ENCODE measurements around the gene ACIN1.

DNA sequence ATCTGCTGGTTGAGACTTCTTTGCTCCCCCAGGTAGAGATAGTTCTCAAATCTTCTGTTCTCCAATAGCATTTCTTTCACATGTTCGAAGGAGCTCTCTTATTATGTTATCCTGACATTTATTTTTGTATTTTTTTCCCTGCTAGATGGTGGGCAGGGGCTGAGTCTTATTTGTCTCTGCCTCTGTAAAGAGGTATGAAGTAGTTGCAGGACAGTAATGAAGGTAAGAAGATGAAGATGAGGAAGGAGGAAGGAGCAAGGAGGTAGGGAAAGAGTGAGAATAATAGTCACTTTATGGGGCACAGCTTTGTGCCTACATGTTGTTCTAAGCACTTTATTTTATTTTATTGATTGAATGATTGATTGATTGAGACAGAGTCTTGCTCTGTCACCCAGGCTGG lies 14.8 kb upstream of the ACIN1 start:
- TF ChIP-seq CTCF (IDR thresholded peaks at IDR 0.05; ENCODE audit: insufficient read depth, low read length, poor library complexity, severe bottlenecking), result no peak
- TF ChIP-seq EZH2phosphoT487 (conservative IDR thresholded peaks at IDR 0.05; ENCODE audit: low read length), result no peak
